Measurements from ENCODE around the gene GREB1.

GREB1 gene, protein sequence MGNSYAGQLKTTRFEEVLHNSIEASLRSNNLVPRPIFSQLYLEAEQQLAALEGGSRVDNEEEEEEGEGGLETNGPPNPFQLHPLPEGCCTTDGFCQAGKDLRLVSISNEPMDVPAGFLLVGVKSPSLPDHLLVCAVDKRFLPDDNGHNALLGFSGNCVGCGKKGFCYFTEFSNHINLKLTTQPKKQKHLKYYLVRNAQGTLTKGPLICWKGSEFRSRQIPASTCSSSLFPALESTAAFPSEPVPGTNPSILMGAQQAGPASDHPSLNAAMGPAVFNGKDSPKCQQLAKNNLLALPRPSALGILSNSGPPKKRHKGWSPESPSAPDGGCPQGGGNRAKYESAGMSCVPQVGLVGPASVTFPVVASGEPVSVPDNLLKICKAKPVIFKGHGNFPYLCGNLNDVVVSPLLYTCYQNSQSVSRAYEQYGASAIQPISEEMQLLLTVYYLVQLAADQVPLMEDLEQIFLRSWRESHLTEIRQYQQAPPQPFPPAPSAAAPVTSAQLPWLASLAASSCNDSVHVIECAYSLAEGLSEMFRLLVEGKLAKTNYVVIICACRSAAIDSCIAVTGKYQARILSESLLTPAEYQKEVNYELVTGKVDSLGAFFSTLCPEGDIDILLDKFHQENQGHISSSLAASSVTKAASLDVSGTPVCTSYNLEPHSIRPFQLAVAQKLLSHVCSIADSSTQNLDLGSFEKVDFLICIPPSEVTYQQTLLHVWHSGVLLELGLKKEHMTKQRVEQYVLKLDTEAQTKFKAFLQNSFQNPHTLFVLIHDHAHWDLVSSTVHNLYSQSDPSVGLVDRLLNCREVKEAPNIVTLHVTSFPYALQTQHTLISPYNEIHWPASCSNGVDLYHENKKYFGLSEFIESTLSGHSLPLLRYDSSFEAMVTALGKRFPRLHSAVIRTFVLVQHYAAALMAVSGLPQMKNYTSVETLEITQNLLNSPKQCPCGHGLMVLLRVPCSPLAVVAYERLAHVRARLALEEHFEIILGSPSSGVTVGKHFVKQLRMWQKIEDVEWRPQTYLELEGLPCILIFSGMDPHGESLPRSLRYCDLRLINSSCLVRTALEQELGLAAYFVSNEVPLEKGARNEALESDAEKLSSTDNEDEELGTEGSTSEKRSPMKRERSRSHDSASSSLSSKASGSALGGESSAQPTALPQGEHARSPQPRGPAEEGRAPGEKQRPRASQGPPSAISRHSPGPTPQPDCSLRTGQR (N-terminal part only)

DNA sequence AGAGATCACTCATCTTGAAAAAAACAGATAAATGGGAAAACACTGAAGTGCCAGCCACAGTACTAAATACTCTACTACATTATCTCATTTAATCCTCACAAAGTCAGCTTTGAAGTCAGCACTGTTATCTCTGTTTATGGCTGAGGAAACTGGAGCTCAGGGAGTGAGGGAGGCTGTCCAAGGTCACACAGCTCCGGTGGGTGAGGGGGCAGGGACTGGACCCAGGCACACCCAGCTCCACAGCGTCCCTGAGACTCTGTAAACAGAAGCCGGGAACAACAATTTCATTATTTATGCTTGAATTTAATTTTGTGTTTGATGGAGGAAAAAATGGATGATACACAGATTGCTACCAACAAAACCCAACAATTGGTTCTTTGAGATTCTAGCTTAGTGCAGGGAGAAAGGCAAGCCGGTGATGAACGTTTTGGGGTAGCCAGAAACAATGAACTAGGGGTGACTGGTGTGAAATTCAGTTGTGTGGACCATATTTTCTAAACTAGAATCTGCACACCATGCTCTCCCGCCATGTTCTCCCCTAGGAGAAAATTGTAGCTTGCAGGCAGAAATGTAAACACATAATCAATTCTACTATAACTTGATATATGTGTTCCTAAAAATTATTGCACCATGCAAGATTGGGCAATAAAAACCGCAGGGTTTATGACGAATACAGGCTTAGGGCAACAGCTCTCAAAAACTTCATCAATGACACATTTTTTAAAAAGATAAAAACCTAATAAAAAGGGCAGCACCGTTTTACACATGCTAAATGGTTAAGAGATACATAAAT lies at the start of gene GREB1:
Gene GREB1 (plus strand): TSS at position 768 of the 793 bp plus-strand sequence. CDS start 22,570 bp downstream, outside the sequence.
- Histone ChIP-seq H3K4me2 (no peak within 1 kb of the TSS), H3K4me3 (IDR thresholded peaks at IDR 0.05; ENCODE audit: insufficient read depth, low read depth, low read length) (no peak within 1 kb of the TSS), H3K9ac (no peak within 1 kb of the TSS), H2AFZ (ENCODE audit: low read depth) (no peak within 1 kb of the TSS), H3K79me2 (ENCODE audit: insufficient read depth, low read depth) (no peaks in the 10 kb centered on the region), H3K27ac (no peak within 1 kb of the TSS), H3K4me1 (ENCODE audit: low read depth, poor library complexity, severe bottlenecking) (peaks cover 16% of the 10 kb centered on the region), H3K36me3 (ENCODE audit: insufficient read depth) (no peaks in the 10 kb centered on the region), H3K27me3 (ENCODE audit: insufficient read depth, low read depth) (no peaks in the 10 kb centered on the region), H4K20me1 (ENCODE audit: insufficient read depth) (no peaks in the 10 kb centered on the region)
- TF ChIP-seq, protein P1, sequence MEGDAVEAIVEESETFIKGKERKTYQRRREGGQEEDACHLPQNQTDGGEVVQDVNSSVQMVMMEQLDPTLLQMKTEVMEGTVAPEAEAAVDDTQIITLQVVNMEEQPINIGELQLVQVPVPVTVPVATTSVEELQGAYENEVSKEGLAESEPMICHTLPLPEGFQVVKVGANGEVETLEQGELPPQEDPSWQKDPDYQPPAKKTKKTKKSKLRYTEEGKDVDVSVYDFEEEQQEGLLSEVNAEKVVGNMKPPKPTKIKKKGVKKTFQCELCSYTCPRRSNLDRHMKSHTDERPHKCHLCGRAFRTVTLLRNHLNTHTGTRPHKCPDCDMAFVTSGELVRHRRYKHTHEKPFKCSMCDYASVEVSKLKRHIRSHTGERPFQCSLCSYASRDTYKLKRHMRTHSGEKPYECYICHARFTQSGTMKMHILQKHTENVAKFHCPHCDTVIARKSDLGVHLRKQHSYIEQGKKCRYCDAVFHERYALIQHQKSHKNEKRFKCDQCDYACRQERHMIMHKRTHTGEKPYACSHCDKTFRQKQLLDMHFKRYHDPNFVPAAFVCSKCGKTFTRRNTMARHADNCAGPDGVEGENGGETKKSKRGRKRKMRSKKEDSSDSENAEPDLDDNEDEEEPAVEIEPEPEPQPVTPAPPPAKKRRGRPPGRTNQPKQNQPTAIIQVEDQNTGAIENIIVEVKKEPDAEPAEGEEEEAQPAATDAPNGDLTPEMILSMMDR (conservative IDR thresholded peaks at IDR 0.05; ENCODE audit: low read depth, low read length): no peak

- H3K4me3 ChIP-seq (IDR thresholded peaks at IDR 0.05; ENCODE audit: insufficient read depth, low read depth, low read length): no peak overlapping the region
- no peak overlapping the region for H3K27ac ChIP-seq
- TF ChIP-seq, protein P1 (conservative IDR thresholded peaks at IDR 0.05; ENCODE audit: low read depth, low read length): no peak
- H4K20me1 ChIP-seq (ENCODE audit: insufficient read depth): no peaks in the 10 kb centered on the region
- no peak overlapping the region for H3K4me2 ChIP-seq
- H2AFZ ChIP-seq (ENCODE audit: low read depth): no peak overlapping the region
- H3K4me1 ChIP-seq (ENCODE audit: low read depth, poor library complexity, severe bottlenecking): peaks cover 60% of the 10 kb centered on the region
- H3K36me3 ChIP-seq (ENCODE audit: insufficient read depth): no peaks in the 10 kb centered on the region
- no peaks in the 10 kb centered on the region for H3K27me3 ChIP-seq (ENCODE audit: insufficient read depth, low read depth)
- no peak overlapping the region for H3K9ac ChIP-seq
- H3K79me2 ChIP-seq (ENCODE audit: insufficient read depth, low read depth): no peaks in the 10 kb centered on the region
These were observed 45.0 kb upstream of the GREB1 start for GRCh38 chr2:11488809-11489208.

DNA sequence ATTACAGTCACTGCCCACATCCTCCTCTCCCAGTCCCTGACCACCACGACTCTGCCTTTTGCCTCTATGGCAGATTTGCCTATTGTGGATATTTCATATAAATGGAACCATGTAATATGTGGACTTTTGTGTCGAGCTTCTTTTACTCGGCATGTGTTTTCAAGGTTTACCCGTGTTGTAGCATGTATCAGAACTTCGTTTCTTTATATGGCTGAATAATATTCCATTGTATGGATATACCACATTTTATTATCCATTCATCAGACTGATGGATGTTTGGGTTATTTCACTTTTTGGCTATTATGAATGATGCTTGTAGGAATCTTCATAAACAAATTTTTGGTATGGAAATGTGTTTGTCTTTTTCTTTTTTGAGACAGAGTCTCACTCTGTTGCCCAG lies 43.7 kb upstream of the GREB1 start:
- H3K4me1 ChIP-seq (ENCODE audit: low read depth, poor library complexity, severe bottlenecking): peaks cover 55% of the 10 kb centered on the region
- H3K36me3 ChIP-seq (ENCODE audit: insufficient read depth): no peaks in the 10 kb centered on the region
- no peak overlapping the region for H3K4me3 ChIP-seq (IDR thresholded peaks at IDR 0.05; ENCODE audit: insufficient read depth, low read depth, low read length)
- H3K27me3 ChIP-seq (ENCODE audit: insufficient read depth, low read depth): no peaks in the 10 kb centered on the region
- no peak overlapping the region for H2AFZ ChIP-seq (ENCODE audit: low read depth)
- H3K27ac ChIP-seq: no peak overlapping the region
- no peaks in the 10 kb centered on the region for H3K79me2 ChIP-seq (ENCODE audit: insufficient read depth, low read depth)
- no peaks in the 10 kb centered on the region for H4K20me1 ChIP-seq (ENCODE audit: insufficient read depth)
- TF ChIP-seq, protein P1 (conservative IDR thresholded peaks at IDR 0.05; ENCODE audit: low read depth, low read length): no peak
- H3K9ac ChIP-seq: no peak overlapping the region
- no peak overlapping the region for H3K4me2 ChIP-seq

Measured in KMS-11 (cell line).